ENCODE results near the gene RPS6KA1. TPM values are rescaled to one million over a fixed set of nuclear protein-coding genes. Genes with fewer than 3 reads are reported as not detected.
A peak's percentile ranks its signal among the peaks of the same experiment; 100 is the strongest.
"Not testable (repeated sequence)": the region's sequence is repeated elsewhere in the genome, so short reads cannot be mapped to it uniquely, and the experiment has no call there.

Gene RPS6KA1
- 3.3 TPM for polyA plus RNA-seq (2013, experiment 1 of 2; ENCODE audit: insufficient read length)
- 2.9 TPM for polyA plus RNA-seq (2013, experiment 2 of 2; ENCODE audit: insufficient read length)

GRCh38 chr1:26529655-26530409 is at the start of gene RPS6KA1:
RPS6KA1 (plus strand) TSS chr1:26529761; CDS start chr1:26529921, 160 bp downstream.
- peak; percentile 49 for DNase-seq

GRCh38 chr1:26482921-26483320 is 46.6 kb upstream of the RPS6KA1 start:
- DNase-seq: peak; percentile 74

GRCh38 chr1:26483980-26484379 is 45.6 kb upstream of the RPS6KA1 start:
- peak; percentile 78 for DNase-seq

GRCh38 chr1:26490155-26490554 is 39.4 kb upstream of the RPS6KA1 start:
- DNase-seq: no peak

- DNase-seq: no peak
Measured at GRCh38 chr1:26493267-26493666, 36.3 kb upstream of the RPS6KA1 start.

GRCh38 chr1:26493938-26494337 is 35.6 kb upstream of the RPS6KA1 start:
- no peak for DNase-seq

GRCh38 chr1:26496861-26497260 is 32.7 kb upstream of the RPS6KA1 start:
- DNase-seq: no peak

- no peak for DNase-seq
Measured at GRCh38 chr1:26498894-26499293, 30.7 kb upstream of the RPS6KA1 start.

GRCh38 chr1:26500488-26501175 is 28.9 kb upstream of the RPS6KA1 start:
- DNase-seq: peak; percentile 84

GRCh38 chr1:26510711-26511110 is 18.9 kb upstream of the RPS6KA1 start:
- DNase-seq: peak; percentile 38

GRCh38 chr1:26515836-26516235 is 13.7 kb upstream of the RPS6KA1 start:
- not testable (repeated sequence) for DNase-seq

- DNase-seq: no peak
Measured at GRCh38 chr1:26516987-26517765, 12.4 kb upstream of the RPS6KA1 start.

GRCh38 chr1:26517766-26518049 is 11.9 kb upstream of the RPS6KA1 start:
- DNase-seq: no peak

- DNase-seq: no peak
Measured at GRCh38 chr1:26518355-26518754, 11.2 kb upstream of the RPS6KA1 start.

GRCh38 chr1:26520339-26520738 is 9.2 kb upstream of the RPS6KA1 start:
- no peak for DNase-seq

- DNase-seq: no peak
Measured at GRCh38 chr1:26521669-26522030, 7.9 kb upstream of the RPS6KA1 start.

- DNase-seq: no peak
Measured at GRCh38 chr1:26522073-26522472, 7.5 kb upstream of the RPS6KA1 start.

- no peak for DNase-seq
Measured at GRCh38 chr1:26524181-26524580, 5.4 kb upstream of the RPS6KA1 start.

GRCh38 chr1:26526287-26526686 is 3.3 kb upstream of the RPS6KA1 start:
- DNase-seq: no peak

GRCh38 chr1:26529405-26529654 is 231 bp upstream of the RPS6KA1 start:
- DNase-seq: no peak

- DNase-seq: no peak
Measured at GRCh38 chr1:26530410-26530894, 891 bp downstream of the RPS6KA1 start.

- DNase-seq: peak; percentile 28
Measured at GRCh38 chr1:26530895-26531598, 1.5 kb downstream of the RPS6KA1 start.

GRCh38 chr1:26531651-26532131 is 2.1 kb downstream of the RPS6KA1 start:
- no peak for DNase-seq
